HepG2 (cell line): ENCODE data around the gene PLEKHA3.

Source experiments
- CBX1 ChIP-seq: IDR thresholded peaks from one replicate; pipeline ENCODE4 v1.6.1; 2016; ENCODE audit warnings: antibody characterized with exemption, low read depth
- CEBPB ChIP-seq: IDR thresholded peaks from 2 replicates; pipeline ENCODE4 v1.6.1; 2011; ENCODE audit warnings: low read depth, low read length, improper control_type of control experiment, borderline replicate concordance
- CTCF ChIP-seq: sonication (generic); formaldehyde crosslinking; IDR thresholded peaks from 2 replicates; pipeline ENCODE4 v1.5.0; 2020; ENCODE audit warnings: mild to moderate bottlenecking, missing genetic modification reagents, moderate library complexity
- FOXK1 ChIP-seq: sonication (generic); formaldehyde crosslinking; IDR thresholded peaks from 2 replicates; pipeline ENCODE4 v1.4.0; 2020; ENCODE audit warnings: low read depth, missing genetic modification reagents, borderline replicate concordance
- PAF1 ChIP-seq: IDR thresholded peaks from 2 replicates; pipeline ENCODE4 v1.6.1; 2016; ENCODE audit warnings: missing genetic modification reagents, missing compliant biosample characterization
- POLR2A ChIP-seq, 2 experiments: IDR thresholded peaks; 2 replicates each; pipeline ENCODE4 v1.6.1; 2011; ENCODE audit warnings: low read depth in 2 of 2, low read length in 2 of 2, mild to moderate bottlenecking in 1 of 2, moderate library complexity in 1 of 2; ENCODE audit not compliant: insufficient read depth in 1 of 2
- RNF2 ChIP-seq: fragments of 450-650 bp; conservative IDR thresholded peaks from 2 replicates; pipeline ENCODE4 v1.6.1; 2016; ENCODE audit warnings: low read depth
- ZNF577 ChIP-seq: sonication (generic); formaldehyde crosslinking; IDR thresholded peaks from 2 replicates; pipeline ENCODE4 v1.4.0; 2020; ENCODE audit warnings: mild to moderate bottlenecking, low read depth, missing genetic modification reagents, borderline replicate concordance
- ZNF660 ChIP-seq: sonication (generic); formaldehyde crosslinking; IDR thresholded peaks from 2 replicates; pipeline ENCODE4 v1.5.1; 2020; ENCODE audit warnings: mild to moderate bottlenecking, low read depth, missing genetic modification reagents, borderline replicate concordance

- no peak for TF ChIP-seq FOXK1 (CRISPR knock-in tag)
- TF ChIP-seq RNF2: no peak
- no peak for TF ChIP-seq PAF1
- TF ChIP-seq ZNF660 (CRISPR knock-in tag): no peak
- TF ChIP-seq CEBPB: no peak
- no peak for TF ChIP-seq ZNF577
- TF ChIP-seq CBX1: no peak
- no peak for TF ChIP-seq POLR2A (IDR thresholded peaks at IDR 0.05; ENCODE audit: insufficient read depth in 1 of 2, low read depth in 2 of 2, low read length in 2 of 2)
- no peak for TF ChIP-seq CTCF (CRISPR knock-in tag)
Observed at GRCh38 chr2:178506949-178507348, 26.7 kb downstream of the PLEKHA3 start.
